Ovary (tissue), 3 donors: Measurements from ENCODE around the gene BRAT1.

Experiments used
- CTCF ChIP-seq, 3 donors: fragments of 450-650 bp in 2 of 3; fragments of 200-600 bp in 1 of 3; IDR thresholded peaks; one replicate each; pipeline versions ENCODE4 v1.5.1 to v1.8.0; 2016 to 2022; ENCODE audit warnings: antibody characterized with exemption in 3 of 3, mild to moderate bottlenecking in 1 of 3
- EP300 ChIP-seq: sonication (generic); formaldehyde crosslinking; IDR thresholded peaks from one replicate; pipeline ENCODE4 v1.6.1; 2017; ENCODE audit warnings: antibody characterized with exemption
- donor health status: DM: no; HTN: no; CAD: no.

- no peak for TF ChIP-seq CTCF (IDR thresholded peaks at IDR 0.05)
- no peak for TF ChIP-seq EP300
Measured at GRCh38 chr7:2576742-2577491, 21.6 kb upstream of the BRAT1 start.
